ENCODE data around the gene DBP.

Gene DBP

DNA sequence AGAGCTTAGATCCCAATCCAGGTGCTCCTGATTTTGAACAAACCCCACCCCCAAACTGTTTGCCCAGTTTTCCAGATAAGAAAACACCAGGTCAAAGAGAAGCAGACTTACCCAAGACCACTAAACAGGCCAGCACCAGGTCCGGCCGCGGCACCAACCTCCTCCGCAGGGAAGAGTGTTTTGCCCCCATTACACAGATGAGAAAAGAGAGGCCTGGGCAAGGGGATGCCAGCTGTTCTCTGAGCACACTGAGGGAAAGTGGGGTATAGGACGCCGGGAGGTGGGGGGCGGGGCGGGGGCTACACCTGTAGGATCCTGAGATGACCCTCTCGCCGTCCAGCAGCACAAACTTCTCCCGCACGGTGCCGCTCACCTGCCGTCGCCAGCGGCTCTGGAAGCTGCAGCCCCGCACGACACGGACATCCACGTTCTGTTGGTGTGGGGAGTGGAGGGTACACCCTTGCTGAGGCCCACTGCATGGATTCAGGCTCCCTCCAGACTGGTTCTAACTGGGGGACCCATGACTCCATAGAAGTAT, 27.5 kb downstream of the DBP start:
- DNase-seq, result no peak

DNA sequence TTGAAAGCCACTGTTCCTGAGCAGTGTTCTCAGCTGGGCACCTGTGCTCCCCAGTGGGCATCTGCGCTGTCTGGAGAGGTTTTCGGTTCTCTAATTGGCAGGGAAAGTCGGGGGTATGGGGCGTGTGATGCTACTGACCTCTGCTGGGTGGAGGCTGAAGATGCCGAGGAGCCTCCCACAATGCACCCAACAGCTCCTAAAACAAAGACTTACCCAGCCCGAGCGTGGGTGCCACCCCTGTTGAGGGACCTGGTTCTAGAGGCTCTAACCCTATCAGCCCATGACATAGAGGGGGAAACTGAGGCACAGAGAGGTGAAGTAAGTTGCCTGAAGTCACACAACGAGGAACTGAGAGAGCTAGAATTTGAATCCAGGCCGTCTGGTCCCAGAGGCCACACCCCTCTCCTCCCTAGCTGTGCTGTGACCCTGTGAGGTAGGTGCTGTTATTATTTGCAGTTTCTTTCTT, 28.3 kb downstream of the DBP start:
- DNase-seq, result peak; percentile 75

DNA sequence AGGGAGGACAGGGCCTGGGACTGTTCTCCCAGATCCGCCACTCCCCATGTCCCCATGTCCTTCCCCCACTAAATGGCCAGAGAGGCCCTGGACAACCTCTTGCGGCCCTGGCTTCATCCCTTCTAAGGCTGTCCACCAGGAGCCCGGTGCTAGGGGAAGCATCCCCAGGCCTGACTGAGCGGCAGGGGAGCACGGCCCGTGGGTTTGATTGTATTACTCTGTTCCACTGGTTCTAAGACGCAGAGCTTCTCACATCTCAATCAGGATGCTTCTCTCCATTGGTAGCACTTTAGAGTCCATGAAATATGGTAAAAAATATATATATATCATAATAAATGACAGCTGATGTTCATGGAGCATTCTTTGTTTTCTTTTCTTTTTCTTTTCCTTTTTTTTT, 29.8 kb downstream of the DBP start:
- no peak for DNase-seq

DNA sequence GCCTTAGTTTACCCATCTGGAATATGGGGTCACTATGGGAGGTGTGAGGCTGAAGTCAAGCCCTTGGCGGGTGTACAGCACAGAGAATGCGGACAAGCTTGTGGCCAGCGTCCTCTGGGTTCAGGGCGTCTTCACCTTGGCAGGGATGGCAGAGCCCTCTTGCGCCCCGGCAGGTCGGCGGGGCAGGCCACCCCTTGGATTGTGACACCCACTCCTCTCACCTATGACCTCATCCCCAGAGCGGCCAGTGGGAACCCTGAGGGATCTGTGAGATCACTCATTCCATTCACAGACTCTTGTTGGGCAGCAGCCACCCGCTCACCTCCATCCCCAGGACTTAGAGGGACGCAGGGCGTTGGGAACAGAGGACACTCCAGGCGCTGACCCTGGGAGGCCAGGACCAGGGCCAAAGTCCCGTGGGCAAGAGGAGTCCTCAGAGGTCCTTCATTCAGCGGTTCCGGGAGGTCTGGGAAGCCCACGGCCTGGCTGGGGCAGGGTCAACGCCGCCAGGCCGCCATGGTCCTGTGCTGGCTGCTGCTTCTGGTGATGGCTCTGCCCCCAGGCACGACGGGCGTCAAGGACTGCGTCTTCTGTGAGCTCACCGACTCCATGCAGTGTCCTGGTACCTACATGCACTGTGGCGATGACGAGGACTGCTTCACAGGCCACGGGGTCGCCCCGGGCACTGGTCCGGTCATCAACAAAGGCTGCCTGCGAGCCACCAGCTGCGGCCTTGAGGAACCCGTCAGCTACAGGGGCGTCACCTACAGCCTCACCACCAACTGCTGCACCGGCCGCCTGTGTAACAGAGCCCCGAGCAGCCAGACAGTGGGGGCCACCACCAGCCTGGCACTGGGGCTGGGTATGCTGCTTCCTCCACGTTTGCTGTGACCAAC, 30.5 kb downstream of the DBP start, which contains the start of gene SPACA4:
Gene SPACA4 (plus strand): TSS at position 280 of the 896 bp plus-strand sequence. CDS start 237 bp downstream, at position 517.
- no peak for DNase-seq

DNA sequence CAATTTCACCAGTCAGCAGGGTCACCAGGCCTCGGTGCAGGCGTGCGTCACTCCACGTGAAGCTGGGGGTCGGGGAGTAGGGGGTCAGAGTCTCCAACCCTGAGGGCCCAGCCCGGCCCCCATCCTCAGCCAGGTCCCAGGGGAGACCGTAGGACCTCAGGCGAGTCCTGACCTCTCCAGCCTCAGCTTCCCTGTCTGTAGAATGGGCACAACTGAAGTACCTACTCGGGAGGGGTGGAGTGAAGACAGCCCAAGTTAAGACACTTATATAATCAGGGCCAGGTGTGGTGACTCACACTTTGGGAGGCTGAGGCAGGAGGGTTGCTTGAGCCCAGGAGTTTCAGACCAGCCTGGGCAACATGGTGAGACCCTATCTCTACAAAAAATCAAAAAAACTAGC, 33.3 kb downstream of the DBP start:
- no peak for DNase-seq

DNA sequence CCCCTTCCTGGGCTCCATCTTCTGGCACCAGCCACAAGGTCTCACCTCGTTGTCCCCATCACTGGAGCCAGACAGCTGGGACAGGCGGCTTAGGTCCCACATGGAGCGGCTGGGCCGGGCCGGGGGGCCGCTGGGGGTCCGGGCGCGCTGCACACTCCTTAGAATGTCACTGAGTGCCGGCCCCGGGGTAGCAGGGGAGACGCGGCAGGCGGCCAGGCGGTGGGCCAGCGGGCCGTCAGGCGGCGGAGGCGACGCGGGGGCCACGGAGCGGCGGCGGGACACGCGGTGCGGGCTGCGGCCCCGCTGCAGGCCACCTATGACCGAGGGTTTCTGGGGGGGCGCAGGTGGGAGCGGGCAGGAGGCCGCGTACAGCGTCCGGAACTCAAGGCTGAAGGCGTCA, 33.7 kb downstream of the DBP start:
- DNase-seq, result no peak

DNA sequence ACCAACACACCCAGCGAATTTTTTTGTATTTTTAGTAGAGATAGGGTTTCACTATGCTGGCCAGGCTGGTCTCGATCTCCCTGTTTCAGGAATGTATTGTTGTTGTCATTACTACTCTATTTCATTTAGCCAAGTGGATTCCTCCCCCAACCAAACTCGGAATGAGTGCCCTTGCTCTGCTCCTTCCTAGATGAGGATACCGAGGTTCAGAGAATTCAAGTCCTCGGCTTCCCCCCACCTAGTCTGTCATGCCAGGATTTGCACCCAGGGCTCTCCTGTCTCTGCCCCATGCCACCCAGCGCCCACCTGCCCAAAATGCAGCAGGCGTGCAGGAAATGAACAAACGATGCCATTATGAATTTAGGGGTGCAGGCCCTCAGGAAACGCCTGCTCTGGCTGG, 34.2 kb downstream of the DBP start:
- no peak for DNase-seq

DNA sequence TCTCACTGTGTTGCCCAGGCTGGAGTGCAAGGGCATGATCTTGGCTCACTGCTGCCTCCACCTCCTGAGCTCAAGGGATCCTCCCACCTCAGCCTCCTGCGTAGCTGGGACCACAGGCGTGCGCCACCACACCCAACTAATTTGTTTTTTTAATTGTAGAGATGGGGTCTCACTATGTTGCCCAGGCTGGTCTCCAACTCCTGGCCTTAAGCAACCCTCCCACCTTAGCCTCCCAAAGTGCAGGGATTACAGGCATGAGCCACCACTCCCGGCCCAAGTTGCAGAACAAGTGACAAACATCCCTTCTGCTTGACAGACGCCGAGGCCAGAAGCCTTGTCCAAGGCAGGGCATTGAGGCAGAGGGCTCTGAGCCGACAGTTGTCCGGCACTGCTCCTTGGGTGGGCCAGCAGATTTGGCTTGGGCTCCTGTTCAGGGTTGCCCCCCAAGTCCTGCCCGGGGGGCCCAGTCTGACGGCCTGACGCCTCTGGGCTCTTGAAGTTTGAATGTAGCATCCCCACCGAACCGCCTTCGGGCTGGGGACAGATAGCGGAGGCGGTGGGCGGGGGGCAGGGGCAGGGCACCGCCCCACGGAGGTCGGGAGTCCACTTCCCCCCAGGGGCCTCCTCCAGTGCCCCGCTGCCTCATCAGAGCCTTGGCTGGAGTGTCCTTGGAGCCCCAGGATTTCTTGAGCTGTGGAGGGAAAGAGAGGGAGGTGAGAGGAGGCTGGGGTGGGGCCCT, 36.3 kb downstream of the DBP start:
- no peak for DNase-seq

DNA sequence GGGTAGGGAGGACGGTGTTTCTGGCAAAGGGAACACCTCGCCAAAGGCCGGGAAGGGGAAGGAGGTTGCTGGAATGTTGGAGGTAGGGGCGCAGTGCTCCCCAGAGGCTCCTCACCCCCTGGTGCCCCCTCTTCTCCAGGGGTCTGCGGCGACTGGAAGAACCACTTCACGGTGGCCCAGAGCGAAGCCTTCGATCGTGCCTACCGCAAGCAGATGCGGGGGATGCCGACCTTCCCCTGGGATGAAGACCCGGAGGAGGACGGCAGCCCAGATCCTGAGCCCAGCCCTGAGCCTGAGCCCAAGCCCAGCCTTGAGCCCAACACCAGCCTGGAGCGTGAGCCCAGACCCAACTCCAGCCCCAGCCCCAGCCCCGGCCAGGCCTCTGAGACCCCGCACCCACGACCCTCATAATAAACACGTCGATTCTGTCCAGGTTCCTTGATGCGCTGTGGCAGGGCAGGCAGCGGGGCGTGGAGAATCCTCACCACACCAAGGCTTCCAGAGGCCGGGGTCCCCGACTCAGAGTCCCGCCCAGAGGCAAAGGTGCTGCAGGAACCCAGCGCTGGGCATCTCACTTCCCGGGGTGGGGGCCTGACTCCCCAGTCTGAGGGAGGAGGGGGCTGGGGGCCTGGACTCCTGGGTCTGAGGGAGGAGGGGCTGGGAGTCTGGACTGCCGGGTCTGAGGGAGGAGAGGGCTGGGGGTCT, 38.0 kb downstream of the DBP start:
- DNase-seq, result no peak

DNA sequence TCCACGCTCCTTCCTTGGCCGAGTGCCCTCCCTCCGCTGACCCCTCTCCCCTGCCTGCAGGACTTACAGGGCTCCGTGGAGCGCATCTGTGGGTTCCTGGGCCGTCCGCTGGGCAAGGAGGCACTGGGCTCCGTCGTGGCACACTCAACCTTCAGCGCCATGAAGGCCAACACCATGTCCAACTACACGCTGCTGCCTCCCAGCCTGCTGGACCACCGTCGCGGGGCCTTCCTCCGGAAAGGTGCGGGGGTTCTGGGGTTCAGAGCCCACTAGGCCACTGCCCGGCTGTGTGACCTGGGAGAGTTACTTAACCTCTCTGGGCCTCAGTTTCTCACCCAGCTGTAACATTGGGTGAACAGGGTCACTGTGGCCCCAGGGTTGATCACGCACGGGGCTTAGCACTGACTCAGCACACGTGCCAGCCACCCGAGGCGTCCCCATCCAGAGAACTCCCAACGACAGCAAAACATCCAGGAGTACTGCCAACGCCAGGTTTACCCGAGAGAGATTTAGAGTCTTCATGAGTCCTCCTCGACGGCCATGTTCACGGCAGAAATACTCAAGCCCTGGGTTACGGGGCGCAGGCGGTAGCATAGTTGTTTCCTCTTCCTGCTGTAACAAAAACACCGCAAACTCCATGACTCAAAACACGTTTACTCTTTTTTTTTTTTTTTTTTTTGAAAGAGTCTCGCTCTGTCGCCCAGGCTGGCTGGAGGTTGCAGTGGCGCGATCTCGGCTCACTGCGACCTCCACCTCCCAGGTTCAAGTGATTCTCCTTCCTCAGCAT, 40.3 kb downstream of the DBP start:
- no peak for DNase-seq

DNA sequence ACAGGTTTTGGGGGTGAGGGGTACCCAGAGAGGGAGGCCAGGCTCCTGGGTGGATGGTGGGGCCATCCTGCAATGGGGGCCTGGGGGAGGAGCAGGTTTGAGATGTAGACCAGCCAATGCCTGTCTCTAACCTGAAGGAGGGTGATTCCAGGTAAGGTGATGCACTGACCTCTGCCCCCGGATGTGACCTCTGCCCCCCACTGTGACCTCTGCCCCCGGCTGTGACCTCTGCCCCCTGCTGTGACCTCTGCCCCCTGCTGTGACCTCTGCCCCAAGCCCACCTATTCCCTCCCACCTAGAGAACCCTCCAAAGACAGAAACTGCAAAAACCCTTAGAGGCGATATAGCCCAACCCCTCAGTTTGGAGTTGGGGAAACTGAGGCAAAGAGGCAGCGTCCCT, 40.9 kb downstream of the DBP start:
- no peak for DNase-seq

DNA sequence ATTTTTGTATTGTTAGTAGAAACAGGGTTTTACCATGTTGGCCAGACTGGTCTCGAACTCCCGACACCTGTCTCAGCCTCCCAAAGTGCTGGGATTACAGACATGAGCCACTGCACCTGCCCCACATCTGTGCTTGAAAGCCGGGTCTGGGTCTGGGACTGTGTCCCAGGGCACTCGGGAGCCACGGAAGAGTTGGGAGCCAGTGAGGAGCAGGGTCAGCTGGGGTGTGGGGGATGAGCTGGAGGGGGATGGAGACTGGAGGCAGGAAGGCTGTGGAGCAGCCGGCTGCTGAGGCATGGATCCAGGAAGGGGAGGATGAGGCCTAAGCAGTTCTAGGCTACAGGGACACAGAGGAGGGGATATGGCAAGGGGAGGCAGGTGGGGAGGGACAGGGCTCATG, 41.3 kb downstream of the DBP start:
- no peak for DNase-seq

DNA sequence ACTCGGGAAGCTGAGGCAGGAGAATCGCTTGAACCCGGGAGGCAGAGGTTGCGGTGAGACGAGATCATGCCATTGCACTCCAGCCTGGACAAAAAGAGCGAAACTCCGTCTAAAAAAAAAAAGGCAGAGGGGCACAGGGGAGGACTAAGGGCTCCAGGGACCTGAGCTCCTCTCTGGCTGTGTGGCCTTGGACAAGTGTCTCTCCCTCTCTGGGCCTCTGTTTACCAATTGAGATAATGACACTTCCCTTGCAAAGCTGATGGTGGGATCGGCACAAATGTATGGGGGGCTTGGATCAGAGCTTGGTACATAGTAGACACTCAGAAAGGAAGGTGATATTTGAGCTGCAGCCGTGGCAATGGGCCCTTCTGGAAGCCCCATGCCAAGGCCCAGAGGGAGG, 42.0 kb downstream of the DBP start:
- no peak for DNase-seq

DNA sequence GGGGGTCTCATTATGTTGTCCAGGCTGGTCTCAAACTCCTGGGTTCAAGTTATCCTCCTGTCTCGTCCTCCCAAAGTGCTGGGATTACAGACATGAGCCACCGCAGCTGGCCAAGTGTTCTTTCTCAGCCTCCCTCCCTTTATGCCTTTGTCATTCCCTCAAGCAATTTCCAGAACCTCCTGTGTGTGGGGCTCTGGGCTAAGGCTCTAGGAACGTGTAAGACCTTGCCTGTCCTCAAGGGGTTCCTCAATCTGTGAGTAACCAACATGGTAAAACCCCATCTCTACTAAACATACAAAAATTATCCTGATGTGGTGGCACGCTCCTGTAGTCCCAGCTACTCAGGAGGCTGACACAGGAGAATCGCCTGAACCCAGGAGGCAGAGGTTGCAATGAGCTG, 46.2 kb downstream of the DBP start:
- DNase-seq, result no peak

DNA sequence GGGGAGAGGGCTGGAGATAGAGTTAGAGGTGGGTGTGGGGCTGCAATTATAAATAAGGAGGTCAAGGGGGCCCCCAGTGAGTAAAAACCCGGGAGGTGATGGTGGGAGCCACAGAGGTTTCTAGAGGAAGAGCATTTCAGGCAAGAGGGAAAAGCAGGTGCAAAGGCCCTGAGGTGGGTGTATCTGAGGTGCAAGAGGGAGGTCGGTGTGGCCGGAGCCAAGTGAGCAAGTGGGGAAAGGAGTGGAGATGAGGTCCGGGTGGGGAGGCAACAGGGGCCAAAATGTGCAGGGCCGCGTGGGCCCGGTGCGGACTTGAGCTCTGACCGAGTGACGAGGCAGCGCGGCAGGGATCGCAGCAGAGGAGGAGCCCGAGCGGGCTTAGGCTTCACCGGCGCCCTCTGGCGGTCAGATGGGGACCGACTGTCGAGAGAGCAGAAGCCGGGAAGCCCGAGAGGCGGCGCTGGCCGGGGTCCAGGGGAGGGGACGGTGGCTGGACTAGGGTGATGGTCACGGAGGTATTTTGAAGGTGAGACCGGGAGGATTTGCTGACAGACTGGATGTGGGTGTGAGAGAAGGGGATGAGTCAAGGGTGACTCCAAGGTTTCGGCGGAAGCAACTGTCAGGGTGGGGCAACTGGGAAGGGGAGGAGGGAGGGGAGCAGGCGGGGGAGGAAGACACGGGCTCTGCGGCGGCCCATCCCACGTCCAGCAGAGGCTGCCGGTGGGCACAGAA, 48.3 kb downstream of the DBP start:
- DNase-seq, result peak; percentile 92

DNA sequence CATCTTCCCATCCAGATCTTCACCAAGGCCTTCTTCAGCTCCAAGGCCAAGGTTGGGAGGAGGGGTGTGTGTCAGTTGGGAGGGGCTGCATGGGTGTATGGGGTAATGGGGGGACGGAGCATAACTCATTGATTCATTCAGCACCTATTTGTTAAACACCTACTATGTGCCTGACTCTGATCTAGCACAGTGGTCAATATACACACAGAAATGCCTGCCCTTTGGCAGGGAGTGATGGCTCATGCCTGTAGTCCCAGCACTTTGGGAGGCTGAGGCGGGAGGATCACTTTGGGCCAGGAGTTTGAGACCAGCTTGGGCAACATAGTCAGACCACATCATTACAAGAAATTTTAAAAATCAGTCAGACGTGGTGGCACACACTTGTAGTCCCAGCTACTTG, 49.8 kb downstream of the DBP start:
- DNase-seq, result no peak

DNA sequence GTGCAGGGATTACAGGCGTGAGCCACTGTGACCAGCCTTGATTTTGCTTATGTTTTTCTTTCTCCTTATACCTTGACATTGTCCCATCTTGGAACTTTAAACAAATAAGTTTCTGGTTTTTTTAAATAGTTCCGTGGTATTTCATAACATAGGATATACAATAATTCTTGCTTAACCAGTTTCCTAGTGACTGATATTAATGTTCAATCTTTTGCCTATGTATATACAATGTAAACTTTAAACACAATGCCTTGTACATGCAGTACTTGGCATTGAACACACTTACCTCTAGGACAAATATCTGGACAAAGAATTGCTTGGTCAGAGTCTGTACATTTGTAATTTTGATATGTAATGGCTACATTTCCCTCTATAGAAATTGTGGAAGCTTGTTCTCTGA, 55.0 kb downstream of the DBP start:
- no peak for DNase-seq

Data from NCI-H82 (cell line).